H9 (cell line): Measurements from ENCODE around the gene QSOX2. TPM values are rescaled to one million over a fixed set of nuclear protein-coding genes. Genes with fewer than 3 reads are reported as not detected.

Experiments used
- DNase-seq: peaks from one replicate; pipeline ENCODE4 v3.0.0-alpha.2; 2017
- H2AFZ ChIP-seq: one replicate; pipeline ENCODE4 v1.6.1; 2013; ENCODE audit warnings: mild to moderate bottlenecking, low read length, control low read depth, moderate library complexity
- H2AK5ac ChIP-seq: 2 replicates; pipeline ENCODE4 v1.6.1; 2013; ENCODE audit warnings: low read length, control low read depth, mixed read lengths; ENCODE audit not compliant: insufficient read length
- H2BK120ac ChIP-seq: one replicate; pipeline ENCODE4 v1.6.1; 2013; ENCODE audit warnings: low read depth, mild to moderate bottlenecking, low read length, control low read depth, inconsistent platforms; ENCODE audit not compliant: poor library complexity, severe bottlenecking
- H2BK12ac ChIP-seq: 2 replicates; pipeline ENCODE4 v1.6.1; 2013; ENCODE audit warnings: low read length, control low read depth, mixed read lengths, low read depth; ENCODE audit not compliant: insufficient read length
- H2BK15ac ChIP-seq: 2 replicates; pipeline ENCODE4 v1.6.1; 2013; ENCODE audit warnings: low read depth, low read length, control low read depth
- H2BK20ac ChIP-seq: one replicate; pipeline ENCODE4 v1.6.1; 2013; ENCODE audit warnings: low read depth, mild to moderate bottlenecking, low read length, control low read depth, inconsistent platforms; ENCODE audit not compliant: poor library complexity, severe bottlenecking
- H2BK5ac ChIP-seq: 2 replicates; pipeline ENCODE4 v1.6.1; 2013; ENCODE audit warnings: low read length, control low read depth, mixed read lengths; ENCODE audit not compliant: insufficient read length
- H3K14ac ChIP-seq: 2 replicates; pipeline ENCODE4 v1.6.1; 2013; ENCODE audit warnings: low read length, control low read depth; ENCODE audit not compliant: insufficient read depth
- H3K18ac ChIP-seq: 2 replicates; pipeline ENCODE4 v1.6.1; 2013; ENCODE audit warnings: low read depth, mild to moderate bottlenecking, mixed read lengths, low read length, control low read depth; ENCODE audit not compliant: insufficient read length
- H3K23ac ChIP-seq: 2 replicates; pipeline ENCODE4 v1.6.1; 2013; ENCODE audit warnings: low read length, control low read depth, mixed read lengths, low read depth; ENCODE audit not compliant: insufficient read length
- H3K23me2 ChIP-seq: 2 replicates; pipeline ENCODE4 v1.6.1; 2013; ENCODE audit warnings: low read depth, mild to moderate bottlenecking, mixed read lengths, low read length, control low read depth; ENCODE audit not compliant: insufficient read length, poor library complexity, severe bottlenecking
- H3K27ac ChIP-seq: 2 replicates; pipeline ENCODE4 v1.5.1; 2013; ENCODE audit warnings: low read length, control low read depth, mixed read lengths, low read depth; ENCODE audit not compliant: insufficient read length
- H3K27me3 ChIP-seq: 2 replicates; pipeline ENCODE4 v1.6.1; 2013; ENCODE audit warnings: low read length, control low read depth, inconsistent platforms; ENCODE audit not compliant: insufficient read depth
- H3K4ac ChIP-seq: 2 replicates; pipeline ENCODE4 v1.6.1; 2013; ENCODE audit warnings: low read depth, mild to moderate bottlenecking, control low read depth, inconsistent platforms, low read length, moderate library complexity
- H3K4me1 ChIP-seq: 2 replicates; pipeline ENCODE4 v1.6.1; 2013; ENCODE audit warnings: low read length, control low read depth, inconsistent platforms; ENCODE audit not compliant: insufficient read depth
- H3K4me2 ChIP-seq: 2 replicates; pipeline ENCODE4 v1.6.1; 2013; ENCODE audit warnings: low read length, control low read depth, mixed read lengths; ENCODE audit not compliant: insufficient read length, insufficient read depth
- H3K56ac ChIP-seq: 2 replicates; pipeline ENCODE4 v1.6.1; 2013; ENCODE audit warnings: low read depth, mild to moderate bottlenecking, mixed read lengths, low read length, control low read depth; ENCODE audit not compliant: insufficient read length
- H3K79me1 ChIP-seq: 2 replicates; pipeline ENCODE4 v1.6.1; 2013; ENCODE audit warnings: low read depth, mild to moderate bottlenecking, moderate library complexity, low read length, control low read depth, inconsistent platforms; ENCODE audit not compliant: insufficient read depth, poor library complexity, severe bottlenecking
- H3K79me2 ChIP-seq: 2 replicates; pipeline ENCODE4 v1.6.1; 2013; ENCODE audit warnings: low read length, control low read depth, inconsistent platforms; ENCODE audit not compliant: insufficient read depth
- H3K9ac ChIP-seq: 2 replicates; pipeline ENCODE4 v1.6.1; 2013; ENCODE audit warnings: low read length, control low read depth, mixed read lengths; ENCODE audit not compliant: insufficient read length; ENCODE audit errors: extremely low read depth
- H3K9me3 ChIP-seq: one replicate; pipeline ENCODE4 v1.6.1; 2013; ENCODE audit warnings: low read depth, low read length, inconsistent platforms; ENCODE audit not compliant: control insufficient read depth
- H3T11ph ChIP-seq: one replicate; pipeline ENCODE4 v1.6.1; 2013; ENCODE audit warnings: mild to moderate bottlenecking, low read length, control low read depth, inconsistent platforms
- H4K20me1 ChIP-seq: one replicate; pipeline ENCODE4 v1.6.1; 2013; ENCODE audit not compliant: control insufficient read depth, insufficient read length, insufficient read depth
- H4K5ac ChIP-seq: 2 replicates; pipeline ENCODE4 v1.6.1; 2013; ENCODE audit warnings: low read depth, mild to moderate bottlenecking, mixed read lengths, low read length, control low read depth; ENCODE audit not compliant: insufficient read length
- H4K8ac ChIP-seq: replicated peaks from 2 replicates; pipeline ENCODE4 v1.6.1; 2013; ENCODE audit warnings: low read length, control low read depth, mixed read lengths, low read depth; ENCODE audit not compliant: insufficient read length
- H4K91ac ChIP-seq: 2 replicates; pipeline ENCODE4 v1.6.1; 2013; ENCODE audit warnings: low read depth, mild to moderate bottlenecking, moderate library complexity, mixed read lengths, low read length, control low read depth; ENCODE audit not compliant: insufficient read length
- H3K27ac Mint-ChIP-seq, 3 experiments: 2 replicates in 2 of 3; 3 replicates in 1 of 3; pipeline ENCODE4 v1.8.0; 2020 to 2021; ENCODE audit warnings: mixed read lengths in 3 of 3, mild to moderate bottlenecking in 1 of 3, moderate library complexity in 1 of 3
- H3K27me3 Mint-ChIP-seq: 2 replicates; pipeline ENCODE4 v1.8.0; 2021; ENCODE audit warnings: low read depth, mild to moderate bottlenecking, moderate library complexity, mixed read lengths
- H3K36me3 Mint-ChIP-seq, 3 experiments: 2 replicates in 2 of 3; 3 replicates in 1 of 3; pipeline ENCODE4 v1.8.0; 2020 to 2021; ENCODE audit warnings: low read depth in 3 of 3, mixed read lengths in 3 of 3; ENCODE audit not compliant: insufficient read depth in 1 of 3
- H3K4me1 Mint-ChIP-seq, 2 experiments: 2 replicates each; pipeline ENCODE4 v1.8.0; 2020; ENCODE audit warnings: mixed read lengths in 2 of 2
- H3K4me3 Mint-ChIP-seq, 2 experiments: 2 replicates in 1 of 2; 3 replicates in 1 of 2; pipeline ENCODE4 v1.8.0; 2020 to 2021; ENCODE audit warnings: mild to moderate bottlenecking in 2 of 2, mixed read lengths in 2 of 2, moderate library complexity in 1 of 2
- H3K9me3 Mint-ChIP-seq, 2 experiments: 2 replicates in 1 of 2; 3 replicates in 1 of 2; pipeline ENCODE4 v1.8.0; 2020; ENCODE audit warnings: mild to moderate bottlenecking in 2 of 2, mixed read lengths in 2 of 2, moderate library complexity in 1 of 2
- CTCF ChIP-seq: fragments of 200-600 bp; sonication (generic); conservative IDR thresholded peaks from 3 replicates; pipeline ENCODE4 v1.8.0; 2021; ENCODE audit warnings: antibody characterized with exemption, mild to moderate bottlenecking
- WGBS: extraction: QIAGEN DNeasy Blood & Tissue Kit; methylation state at CpG from one replicate; pipeline ENCODE4 v1.1.7; 2013; ENCODE audit warnings: missing lambda C conversion rate, low lambda C conversion rate, mixed read lengths; ENCODE audit not compliant: insufficient read length; ENCODE audit errors: extremely low coverage; 5-methylcytosine and 5-hydroxymethylcytosine counted together
- total RNA-seq: library from RNA; stranded (reverse); gene quantifications from 2 replicates; pipeline ENCODE4 v1.2.1, GENCODE V29; 2021

QSOX2 gene
- total RNA-seq, 1 experiment from 2014 or later, result 25.8 TPM

GRCh38 chr9:136172412-136173079, 73.1 kb downstream of the QSOX2 start:
- DNase-seq, result peak; percentile 71
- H3K4me1 ChIP-seq, result peaks cover 1% of the 10 kb centered on the region; the same call in 1 of the 2 replicates

More at GRCh38 chr9:136172412-136173079, 73.1 kb downstream of the QSOX2 start:
- H3K79me2 ChIP-seq, result no peaks in the 10 kb centered on the region
- no peak overlapping the region for H3T11ph ChIP-seq
- H3K9ac ChIP-seq, result no peak overlapping the region
- H4K91ac ChIP-seq, result no peak overlapping the region
- H3K36me3 Mint-ChIP-seq, result no peaks in the 10 kb centered on the region; a peak in 1 of 7 replicates
- H3K23ac ChIP-seq, result no peak overlapping the region
- H3K56ac ChIP-seq, result no peak overlapping the region
- no peak overlapping the region for H3K14ac ChIP-seq
- H2BK120ac ChIP-seq, result no peak overlapping the region
- no peak overlapping the region for H2BK20ac ChIP-seq
- H3K27me3 Mint-ChIP-seq, result peaks cover 2% of the 10 kb centered on the region; the same call in 1 of the 2 replicates
- no peak overlapping the region for H2BK5ac ChIP-seq
- peak overlapping the region in 1 of 2 experiments; percentile 46; a peak in 2 of 5 replicates for H3K4me3 Mint-ChIP-seq
- no peaks in the 10 kb centered on the region for H3K79me1 ChIP-seq
- no peaks in the 10 kb centered on the region; a peak in 2 of 5 replicates for H3K9me3 Mint-ChIP-seq
- no peaks in the 10 kb centered on the region for H4K20me1 ChIP-seq
- no CpG with 5 or more reads among the region's 16 CpGs for WGBS
- no peak overlapping the region for H3K18ac ChIP-seq
- peak; percentile 40; the same call in 1 of the 3 replicates for TF ChIP-seq CTCF
- no peaks in the 10 kb centered on the region for H3K23me2 ChIP-seq
- H3K4ac ChIP-seq, result no peak overlapping the region
- H2AK5ac ChIP-seq, result no peak overlapping the region
- no peak overlapping the region for H3K4me2 ChIP-seq
- no peak overlapping the region for H2BK15ac ChIP-seq
- H3K4me1 Mint-ChIP-seq, result peaks cover 25 to 45% of the 10 kb centered on the region in 2 experiments
- no peak overlapping the region for H4K8ac ChIP-seq
- H3K27ac Mint-ChIP-seq, result peak overlapping the region in 2 of 3 experiments; percentile 84 to 96; a peak in 2 of 7 replicates
- no peak overlapping the region for H4K5ac ChIP-seq
- H2BK12ac ChIP-seq, result no peak overlapping the region
- no peaks in the 10 kb centered on the region for H3K9me3 ChIP-seq
- no peak overlapping the region for H2AFZ ChIP-seq
- no peak overlapping the region for H3K27ac ChIP-seq
- no peaks in the 10 kb centered on the region for H3K27me3 ChIP-seq
